NCI-H2196 treated with DMSO at 0.1 percent for 48 hours (cell line): ENCODE results near the gene PCDHGA2.
"Not testable (repeated sequence)": the region's sequence is repeated elsewhere in the genome, so short reads cannot be mapped to it uniquely, and the experiment has no call there.

ENCODE experiments used
- DNase-seq: peaks from one replicate; lab custom pipeline; 2025; ENCODE audit not compliant: unreplicated experiment; lab: John Stamatoyannopoulos, UW

PCDHGA2 gene

GRCh38 chr5:141346017-141346416, 7.5 kb downstream of the PCDHGA2 start:
- DNase-seq, result not testable (repeated sequence)

DNA sequence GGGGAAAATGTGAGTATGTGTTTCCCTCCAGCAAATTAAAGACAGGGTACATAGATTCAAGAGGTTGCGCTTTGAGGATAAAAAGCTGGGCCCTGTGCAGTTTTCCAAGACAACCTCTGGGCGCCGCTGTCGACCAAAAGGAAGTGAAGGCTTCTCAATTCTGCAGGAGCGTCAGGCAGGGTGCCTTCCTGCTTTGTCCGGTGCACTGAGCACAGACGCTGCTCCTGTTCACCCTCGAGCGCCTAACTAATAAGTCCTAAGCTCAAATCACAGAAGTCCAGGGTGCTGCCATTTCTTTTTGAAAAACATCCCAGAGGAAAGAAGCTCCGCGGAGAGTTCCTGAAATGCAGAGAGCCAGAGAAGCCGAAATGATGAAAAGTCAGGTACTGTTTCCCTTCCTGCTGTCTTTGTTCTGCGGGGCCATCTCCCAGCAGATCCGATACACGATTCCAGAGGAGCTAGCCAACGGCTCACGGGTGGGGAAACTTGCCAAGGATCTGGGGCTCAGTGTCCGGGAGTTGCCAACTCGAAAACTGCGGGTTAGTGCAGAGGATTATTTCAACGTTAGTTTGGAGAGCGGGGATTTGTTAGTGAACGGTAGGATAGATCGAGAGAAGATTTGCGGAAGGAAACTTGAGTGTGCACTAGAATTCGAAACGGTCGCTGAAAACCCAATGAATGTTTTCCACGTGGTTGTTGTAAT, 11.5 kb downstream of the PCDHGA2 start, which contains the start of gene PCDHGB1:
PCDHGB1 (plus strand) TSS at position 183 of the 703 bp plus-strand sequence; CDS start at position 345, 162 bp downstream.
- DNase-seq, result no peak

GRCh38 chr5:141351591-141351990, 13.0 kb downstream of the PCDHGA2 start:
- no peak for DNase-seq

GRCh38 chr5:141354900-141355469, 16.4 kb downstream of the PCDHGA2 start, which contains the start of gene PCDHGA4:
PCDHGA4 (plus strand) TSS chr5:141355021; CDS start chr5:141355108, 87 bp downstream.
- no peak for DNase-seq

- no peak for DNase-seq
These were observed 17.1 kb downstream of the PCDHGA2 start for GRCh38 chr5:141355641-141356040.

DNA sequence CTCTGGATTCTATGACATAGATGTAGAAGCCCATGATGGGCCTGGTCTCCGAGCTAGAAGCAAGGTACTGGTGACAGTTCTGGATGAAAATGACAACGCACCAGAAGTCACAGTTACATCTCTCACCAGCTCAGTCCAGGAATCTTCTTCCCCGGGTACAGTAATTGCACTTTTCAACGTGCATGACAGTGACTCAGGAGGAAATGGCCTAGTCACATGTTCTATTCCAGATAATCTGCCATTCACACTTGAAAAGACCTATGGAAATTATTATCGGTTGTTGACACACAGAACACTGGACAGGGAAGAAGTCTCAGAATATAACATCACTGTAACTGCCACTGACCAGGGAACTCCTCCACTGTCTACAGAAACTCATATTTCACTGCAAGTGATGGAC, 17.6 kb downstream of the PCDHGA2 start:
- DNase-seq, result no peak

DNA sequence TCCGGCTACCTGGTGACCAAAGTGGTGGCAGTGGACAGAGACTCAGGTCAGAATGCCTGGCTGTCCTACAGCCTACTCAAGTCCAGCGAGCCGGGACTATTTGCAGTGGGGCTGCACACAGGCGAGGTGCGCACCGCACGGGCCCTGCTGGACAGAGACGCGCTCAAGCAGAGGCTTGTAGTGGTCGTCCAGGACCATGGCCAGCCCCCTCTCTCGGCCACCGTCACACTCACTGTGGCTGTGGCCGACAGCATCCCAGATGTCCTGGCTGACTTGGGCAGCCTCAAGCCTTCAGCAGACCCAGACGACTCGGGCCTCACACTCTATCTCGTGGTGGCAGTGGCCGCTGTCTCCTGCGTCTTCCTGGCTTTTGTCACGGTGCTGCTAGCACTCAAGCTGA, 18.4 kb downstream of the PCDHGA2 start:
- no peak for DNase-seq

DNA sequence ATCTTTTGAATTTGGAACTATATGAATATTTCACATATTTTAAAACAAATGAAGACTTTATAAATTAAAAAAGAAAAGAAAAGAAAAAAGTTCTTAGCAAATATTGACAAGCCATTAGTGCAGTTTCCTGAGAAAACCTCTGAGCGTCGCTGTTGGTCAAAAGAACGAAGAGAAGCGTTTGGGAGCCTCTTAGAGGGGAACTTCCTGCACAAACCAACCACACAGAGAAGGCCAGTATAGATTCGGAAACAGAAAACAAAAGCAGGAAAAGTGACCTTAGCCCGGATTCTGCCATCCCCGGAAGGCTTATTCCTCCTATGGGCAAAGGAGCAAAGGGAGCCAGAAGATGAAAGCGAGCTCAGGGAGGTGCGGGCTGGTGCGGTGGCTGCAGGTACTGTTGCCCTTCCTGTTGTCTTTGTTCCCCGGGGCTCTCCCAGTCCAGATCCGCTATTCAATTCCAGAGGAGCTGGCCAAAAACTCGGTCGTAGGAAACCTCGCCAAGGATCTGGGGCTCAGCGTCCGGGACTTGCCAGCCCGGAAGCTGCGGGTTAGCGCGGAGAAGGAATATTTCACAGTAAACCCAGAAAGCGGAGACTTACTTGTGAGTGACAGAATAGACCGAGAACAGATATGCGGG, 21.3 kb downstream of the PCDHGA2 start, which contains the start of gene PCDHGB2:
PCDHGB2 (plus strand) TSS at position 205 of the 637 bp plus-strand sequence; CDS start at position 347, 142 bp downstream.
- no peak for DNase-seq

- DNase-seq, result no peak
These were observed 22.1 kb downstream of the PCDHGA2 start for GRCh38 chr5:141360685-141361084.

DNA sequence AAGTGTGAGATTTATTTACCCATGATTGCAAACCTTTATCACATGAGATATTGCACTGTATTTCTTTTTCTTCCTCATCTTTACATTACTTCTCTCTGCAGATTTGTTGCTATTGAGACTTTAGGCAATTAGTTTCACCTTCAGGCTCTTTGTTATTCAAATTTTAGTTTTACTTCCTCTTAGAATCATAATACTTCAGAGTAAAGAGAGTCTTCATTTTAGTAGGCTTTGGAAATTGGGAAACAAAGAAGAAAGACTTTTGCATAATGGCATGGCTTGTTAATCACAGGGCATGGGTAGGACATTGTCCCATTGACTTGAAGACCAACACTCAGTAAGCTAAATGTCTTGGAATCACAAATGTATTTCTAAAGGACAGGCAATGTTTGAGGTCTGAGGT, 24.2 kb downstream of the PCDHGA2 start:
- no peak for DNase-seq

DNA sequence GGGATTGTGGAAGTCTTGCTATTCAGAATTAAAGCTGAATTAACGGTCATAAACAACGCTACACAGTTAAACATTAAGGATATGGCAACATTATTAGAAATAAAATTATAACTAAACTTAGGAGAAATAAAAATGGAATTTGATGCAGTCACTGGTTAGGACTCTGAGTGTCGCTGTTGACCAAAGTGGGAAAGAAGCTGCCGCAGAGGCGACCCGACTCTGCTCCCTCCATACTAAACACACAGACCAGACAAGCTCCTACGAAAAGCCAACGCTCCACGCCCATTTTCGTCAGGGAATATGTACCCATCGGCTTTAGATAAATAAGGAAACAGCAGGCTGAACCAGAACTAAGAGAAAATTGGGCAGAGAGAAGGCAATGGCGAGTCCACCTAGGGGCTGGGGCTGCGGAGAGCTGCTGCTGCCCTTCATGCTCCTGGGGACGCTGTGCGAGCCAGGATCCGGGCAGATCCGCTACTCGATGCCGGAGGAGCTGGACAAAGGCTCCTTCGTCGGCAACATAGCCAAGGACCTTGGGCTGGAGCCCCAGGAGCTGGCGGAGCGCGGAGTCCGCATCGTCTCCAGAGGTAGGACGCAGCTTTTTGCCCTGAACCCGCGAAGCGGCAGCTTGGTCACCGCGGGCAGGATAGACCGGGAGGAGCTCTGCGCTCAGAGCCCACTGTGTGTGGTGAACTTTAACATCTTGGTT, 25.5 kb downstream of the PCDHGA2 start, which contains the start of gene PCDHGA5:
PCDHGA5 (plus strand) TSS at position 211 of the 709 bp plus-strand sequence; CDS start at position 380, 169 bp downstream.
- no peak for DNase-seq

DNA sequence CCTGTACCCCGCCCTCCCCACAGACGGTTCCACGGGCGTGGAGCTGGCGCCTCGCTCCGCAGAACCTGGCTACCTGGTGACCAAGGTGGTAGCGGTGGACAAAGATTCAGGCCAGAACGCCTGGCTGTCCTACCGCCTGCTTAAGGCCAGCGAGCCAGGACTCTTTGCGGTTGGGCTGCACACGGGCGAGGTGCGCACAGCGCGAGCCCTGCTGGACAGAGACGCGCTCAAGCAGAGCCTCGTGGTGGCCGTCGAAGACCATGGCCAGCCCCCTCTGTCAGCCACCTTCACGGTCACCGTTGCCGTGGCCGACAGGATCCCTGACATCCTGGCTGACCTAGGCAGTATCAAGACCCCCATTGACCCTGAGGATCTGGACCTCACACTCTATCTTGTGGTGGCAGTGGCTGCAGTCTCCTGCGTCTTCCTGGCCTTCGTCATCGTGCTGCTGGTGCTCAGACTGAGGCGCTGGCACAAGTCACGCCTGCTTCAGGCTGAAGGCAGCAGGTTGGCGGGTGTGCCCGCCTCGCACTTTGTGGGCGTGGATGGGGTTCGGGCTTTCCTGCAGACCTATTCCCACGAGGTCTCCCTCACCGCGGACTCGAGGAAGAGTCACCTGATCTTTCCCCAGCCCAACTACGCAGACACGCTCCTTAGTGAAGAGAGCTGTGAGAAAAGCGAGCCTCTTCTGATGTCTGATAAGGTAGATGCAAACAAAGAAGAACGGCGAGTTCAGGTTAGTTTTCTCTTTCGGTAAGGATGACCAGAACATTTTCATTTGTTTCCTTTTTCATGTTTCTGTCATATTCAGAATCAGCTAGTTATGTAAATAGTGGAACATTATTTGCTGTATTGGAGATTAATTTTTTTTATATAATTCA, 27.7 kb downstream of the PCDHGA2 start:
- no peak for DNase-seq

- DNase-seq, result no peak
These were observed 31.7 kb downstream of the PCDHGA2 start, which contains the start of gene PCDHGB3 for GRCh38 chr5:141369994-141370848. PCDHGB3 (plus strand) TSS chr5:141370242; CDS start chr5:141370395, 153 bp downstream.

GRCh38 chr5:141371572-141372475, 33.3 kb downstream of the PCDHGA2 start:
- DNase-seq, result no peak

- DNase-seq, result no peak
These were observed 35.2 kb downstream of the PCDHGA2 start, which contains the start of gene PCDHGA6 for GRCh38 chr5:141373673-141374317. PCDHGA6 (plus strand) TSS chr5:141373891; CDS start chr5:141374084, 193 bp downstream.

GRCh38 chr5:141374627-141375026, 36.1 kb downstream of the PCDHGA2 start:
- no peak for DNase-seq

DNA sequence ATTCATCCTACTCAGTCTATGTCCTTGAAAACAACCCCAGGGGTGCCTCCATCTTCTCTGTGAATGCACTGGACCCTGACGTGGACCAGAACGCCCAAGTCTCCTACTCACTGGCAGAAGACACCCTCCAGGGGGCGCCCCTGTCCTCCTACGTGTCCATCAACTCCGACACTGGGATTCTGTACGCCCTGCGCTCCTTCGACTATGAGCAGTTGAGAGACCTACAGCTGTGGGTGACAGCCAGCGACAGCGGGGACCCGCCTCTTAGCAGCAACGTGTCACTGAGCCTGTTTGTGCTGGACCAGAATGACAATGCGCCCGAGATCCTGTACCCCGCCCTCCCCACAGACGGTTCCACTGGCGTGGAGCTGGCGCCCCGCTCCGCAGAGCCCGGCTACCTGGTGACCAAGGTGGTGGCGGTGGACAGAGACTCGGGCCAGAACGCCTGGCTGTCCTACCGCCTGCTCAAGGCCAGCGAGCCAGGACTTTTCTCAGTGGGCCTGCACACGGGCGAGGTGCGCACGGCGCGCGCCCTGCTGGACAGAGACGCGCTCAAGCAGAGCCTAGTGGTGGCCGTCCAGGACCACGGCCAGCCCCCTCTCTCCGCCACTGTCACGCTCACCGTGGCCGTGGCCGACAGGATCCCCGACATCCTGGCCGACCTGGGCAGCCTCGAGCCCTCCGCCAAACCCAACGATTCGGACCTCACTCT, 37.0 kb downstream of the PCDHGA2 start:
- DNase-seq, result not testable (repeated sequence)
